Measurements from ENCODE around the gene IRF2BP2.

- no peak for TF ChIP-seq CTCF (IDR thresholded peaks at IDR 0.05)
- TF ChIP-seq POLR2A (IDR thresholded peaks at IDR 0.05) = no peak
Measured at GRCh38 chr1:234620272-234621126, 10.5 kb upstream of the IRF2BP2 start.

Measured in testis (tissue), 2 donors.